CD14-positive monocyte (primary cell): ENCODE results near the gene SSH3. TPM values are rescaled to one million over a fixed set of nuclear protein-coding genes. Genes with fewer than 3 reads are reported as not detected.

Source experiments
- DNase-seq, 3 donors: peaks; one replicate each; pipeline ENCODE4 v3.0.0-alpha.2; 2011 to 2022
- H2AFZ ChIP-seq: 2 replicates; pipeline ENCODE4 v1.6.0; 2012; ENCODE audit warnings: mild to moderate bottlenecking, low read depth, low read length, inconsistent platforms; ENCODE audit not compliant: insufficient read depth, poor library complexity, severe bottlenecking
- H3K27ac ChIP-seq, 2 donors: 1 replicate in 1 of 2; 2 replicates in 1 of 2; pipeline ENCODE4 v1.5.1; 2012 to 2013; ENCODE audit warnings: low read length in 2 of 2, control low read depth in 1 of 2, inconsistent platforms in 1 of 2, low read depth in 1 of 2, mild to moderate bottlenecking in 1 of 2
- H3K27me3 ChIP-seq, 2 donors: one replicate each; pipeline versions ENCODE4 v1.6.0 to v1.6.1; 2011 to 2013; ENCODE audit warnings: low read length in 2 of 2; ENCODE audit not compliant: control insufficient read depth in 2 of 2, insufficient read depth in 2 of 2
- H3K36me3 ChIP-seq, 2 donors: replicated peaks in 1 of 2; 1 replicate in 1 of 2; 2 replicates in 1 of 2; pipeline versions ENCODE4 v1.5.1 to v1.6.1; 2012 to 2013; ENCODE audit warnings: low read length in 2 of 2, control low read depth in 1 of 2, inconsistent platforms in 1 of 2, mild to moderate bottlenecking in 1 of 2; ENCODE audit not compliant: insufficient read depth in 2 of 2, control insufficient read depth in 1 of 2
- H3K4me1 ChIP-seq, 2 donors: 1 replicate in 1 of 2; 2 replicates in 1 of 2; pipeline versions ENCODE4 v1.5.1 to v1.6.1; 2012 to 2013; ENCODE audit warnings: low read length in 2 of 2, control low read depth in 1 of 2, inconsistent platforms in 1 of 2, mild to moderate bottlenecking in 1 of 2, moderate library complexity in 1 of 2; ENCODE audit not compliant: insufficient read depth in 2 of 2, control insufficient read depth in 1 of 2
- H3K4me2 ChIP-seq: replicated peaks from 2 replicates; pipeline ENCODE3; 2012; ENCODE audit warnings: low read length, moderate library complexity, mild to moderate bottlenecking; ENCODE audit not compliant: poor library complexity, severe bottlenecking; ENCODE audit errors: extremely low read depth
- H3K4me3 ChIP-seq, 3 experiments: fragments of 200-600 bp in 1 of 3; sonication (generic) in 1 of 3; replicated peaks in 1 of 3; 1 replicate in 2 of 3; 2 replicates in 1 of 3; pipeline ENCODE4 v1.5.1; 2011 to 2013; ENCODE audit warnings: low read length in 3 of 3, mild to moderate bottlenecking in 3 of 3, control low read depth in 2 of 3, low read depth in 2 of 3, inconsistent platforms in 1 of 3, moderate library complexity in 1 of 3
- H3K79me2 ChIP-seq: 2 replicates; pipeline ENCODE4 v1.6.0; 2012; ENCODE audit warnings: mild to moderate bottlenecking, control low read depth, inconsistent platforms, low read length, moderate library complexity; ENCODE audit not compliant: insufficient read depth
- H3K9ac ChIP-seq: 2 replicates; pipeline ENCODE4 v1.6.0; 2017; ENCODE audit warnings: low read length, mild to moderate bottlenecking; ENCODE audit not compliant: insufficient read depth, poor library complexity, severe bottlenecking
- H3K9me3 ChIP-seq, 2 donors: replicated peaks in 1 of 2; 1 replicate in 1 of 2; 2 replicates in 1 of 2; pipeline versions ENCODE4 v1.5.1 to v1.6.1; 2012 to 2013; ENCODE audit warnings: low read length in 2 of 2, control low read depth in 1 of 2; ENCODE audit not compliant: control insufficient read depth in 1 of 2, insufficient read depth in 1 of 2
- H4K20me1 ChIP-seq: 2 replicates; pipeline ENCODE4 v1.6.0; 2012; ENCODE audit warnings: mild to moderate bottlenecking, low read length, control low read depth, moderate library complexity; ENCODE audit not compliant: insufficient read depth
- H3K27ac Mint-ChIP-seq, 7 donors: one replicate each; pipeline ENCODE4 v1.8.0; 2020; ENCODE audit warnings: mild to moderate bottlenecking in 7 of 7, mixed read lengths in 7 of 7, moderate library complexity in 6 of 7, inconsistent platforms in 2 of 7
- H3K27me3 Mint-ChIP-seq, 3 donors: one replicate each; pipeline ENCODE4 v1.8.0; 2021 to 2022; ENCODE audit warnings: low read depth in 3 of 3, mild to moderate bottlenecking in 3 of 3, mixed read lengths in 3 of 3, moderate library complexity in 3 of 3, inconsistent platforms in 1 of 3
- H3K36me3 Mint-ChIP-seq, 2 donors: one replicate each; pipeline ENCODE4 v1.8.0; 2020; ENCODE audit warnings: mixed read lengths in 2 of 2, inconsistent platforms in 1 of 2, mild to moderate bottlenecking in 1 of 2
- H3K4me1 Mint-ChIP-seq: one replicate; pipeline ENCODE4 v1.8.0; 2020; ENCODE audit warnings: mild to moderate bottlenecking, mixed read lengths
- H3K4me3 Mint-ChIP-seq, 2 donors: one replicate each; pipeline ENCODE4 v1.8.0; 2020; ENCODE audit warnings: mild to moderate bottlenecking in 2 of 2, mixed read lengths in 2 of 2, moderate library complexity in 1 of 2
- H3K9me3 Mint-ChIP-seq, 7 donors: one replicate each; pipeline ENCODE4 v1.8.0; 2020 to 2022; ENCODE audit warnings: mixed read lengths in 7 of 7, mild to moderate bottlenecking in 6 of 7, moderate library complexity in 6 of 7, inconsistent platforms in 2 of 7
- CTCF ChIP-seq: fragments of 200-600 bp; IDR thresholded peaks from one replicate; pipeline ENCODE4 v1.8.0; 2022; ENCODE audit warnings: antibody characterized with exemption, mild to moderate bottlenecking
- WGBS: methylation state at CpG from one replicate; pipeline ENCODE4 v1.1.5; 2013; ENCODE audit warnings: missing lambda C conversion rate; ENCODE audit not compliant: insufficient coverage; 5-methylcytosine and 5-hydroxymethylcytosine counted together
- intact Hi-C, 2 donors: fragments of 100-400 bp; cut with micrococcal nuclease; formaldehyde crosslinking; loops; one replicate each; pipeline versions ENCODE4 v1.15.0 to v1.15.1; 2023
- polyA plus RNA-seq, 3 donors: library from polyadenylated mRNA; depleted of rRNA in 1 of 3; unstranded in 2 of 3; stranded (reverse) in 1 of 3; fragments of 300-500 nt in 2 of 3; fragments of >200 nt in 1 of 3; fragmentation: Illumina TruSeq in 2 of 3; gene quantifications; 1 replicate in 2 of 3; 2 replicates in 1 of 3; pipeline ENCODE4 v1.2.3, GENCODE V29; 2012 to 2021

Gene SSH3
- polyA plus RNA-seq, 3 donors, result 3.6 to 23.3 (median 5.8) TPM

GRCh38 chr11:67275606-67276409 lies 27.5 kb upstream of the SSH3 start:
- Histone ChIP-seq H3K36me3 (peaks cover 65 to 67% of the 10 kb centered on the region in 2 donors), H3K27ac (peak overlapping the region; percentile 92 to 99), H3K27me3 (no peaks in the 10 kb centered on the region), H2AFZ (no peak overlapping the region), H3K9me3 (no peaks in the 10 kb centered on the region), H3K9ac (peak overlapping the region; percentile 16), H3K4me1 (peaks cover 100% of the 10 kb centered on the region in 2 donors), H4K20me1 (peaks cover 63% of the 10 kb centered on the region), H3K4me3 (peak overlapping the region in 1 of 3 experiments; percentile 97), H3K79me2 (peaks cover 100% of the 10 kb centered on the region), H3K4me2 (peak overlapping the region; percentile 83)
- intact Hi-C loops, result loop anchor here in 1 of 2 donors (10.0 kb wide), 1 partner anchor 229 kb away; the partner anchor contains the start of genes CDK2AP2 and PITPNM1
- Mint-ChIP-seq H3K27me3 (peaks cover 0 to 5% (median 4%) of the 10 kb centered on the region in 3 donors), H3K4me1 (peaks cover 100% of the 10 kb centered on the region), H3K9me3 (peaks cover 0 to 3% (median 2%) of the 10 kb centered on the region in 7 donors), H3K27ac (peak overlapping the region; percentile 93 to 98 (median 97)), H3K4me3 (peak overlapping the region; percentile 61 to 98), H3K36me3 (peaks cover 58 to 94% of the 10 kb centered on the region in 2 donors)
- TF ChIP-seq CTCF, result no peak
- no peak for DNase-seq
- 67% methylated on average over 12 of the region's 17 CpGs for WGBS

- peak overlapping the region; percentile 56 for H3K9ac ChIP-seq
- peak overlapping the region; percentile 83 for H3K4me2 ChIP-seq
- no peaks in the 10 kb centered on the region for H3K27me3 ChIP-seq
- no peaks in the 10 kb centered on the region for H3K9me3 ChIP-seq
- peaks cover 100% of the 10 kb centered on the region in 2 donors for H3K4me1 ChIP-seq
- Mint-ChIP-seq H3K9me3 (peaks cover 0 to 3% (median 2%) of the 10 kb centered on the region in 7 donors), H3K4me1 (peaks cover 99% of the 10 kb centered on the region), H3K27ac (peak overlapping the region; percentile 93 to 98 (median 97)), H3K36me3 (peaks cover 59 to 94% of the 10 kb centered on the region in 2 donors), H3K4me3 (peak overlapping the region; percentile 41 to 67), H3K27me3 (peaks cover 0 to 5% (median 4%) of the 10 kb centered on the region in 3 donors)
- peaks cover 53% of the 10 kb centered on the region for H4K20me1 ChIP-seq
- H2AFZ ChIP-seq, result no peak overlapping the region
- 2% methylated on average over 14 of the region's 16 CpGs for WGBS
- peak; percentile 57 for TF ChIP-seq CTCF
- intact Hi-C loops, result loop anchor here in 1 of 2 donors (1.0 to 10.0 kb wide), 3 partner anchors 8 to 228 kb away; partner anchors contain the start of genes CDK2AP2 and PITPNM1
- peak overlapping the region; percentile 92 to 99 for H3K27ac ChIP-seq
- peak overlapping the region in 1 of 3 experiments; percentile 97 for H3K4me3 ChIP-seq
- peak; percentile 63 to 78 (median 73) for DNase-seq
- peaks cover 100% of the 10 kb centered on the region for H3K79me2 ChIP-seq
- H3K36me3 ChIP-seq, result peaks cover 67 to 70% of the 10 kb centered on the region in 2 donors
Measured at GRCh38 chr11:67276781-67277230, 26.5 kb upstream of the SSH3 start.
